Measurements from ENCODE around the gene MYBPH.

The MYBPH gene

DNA sequence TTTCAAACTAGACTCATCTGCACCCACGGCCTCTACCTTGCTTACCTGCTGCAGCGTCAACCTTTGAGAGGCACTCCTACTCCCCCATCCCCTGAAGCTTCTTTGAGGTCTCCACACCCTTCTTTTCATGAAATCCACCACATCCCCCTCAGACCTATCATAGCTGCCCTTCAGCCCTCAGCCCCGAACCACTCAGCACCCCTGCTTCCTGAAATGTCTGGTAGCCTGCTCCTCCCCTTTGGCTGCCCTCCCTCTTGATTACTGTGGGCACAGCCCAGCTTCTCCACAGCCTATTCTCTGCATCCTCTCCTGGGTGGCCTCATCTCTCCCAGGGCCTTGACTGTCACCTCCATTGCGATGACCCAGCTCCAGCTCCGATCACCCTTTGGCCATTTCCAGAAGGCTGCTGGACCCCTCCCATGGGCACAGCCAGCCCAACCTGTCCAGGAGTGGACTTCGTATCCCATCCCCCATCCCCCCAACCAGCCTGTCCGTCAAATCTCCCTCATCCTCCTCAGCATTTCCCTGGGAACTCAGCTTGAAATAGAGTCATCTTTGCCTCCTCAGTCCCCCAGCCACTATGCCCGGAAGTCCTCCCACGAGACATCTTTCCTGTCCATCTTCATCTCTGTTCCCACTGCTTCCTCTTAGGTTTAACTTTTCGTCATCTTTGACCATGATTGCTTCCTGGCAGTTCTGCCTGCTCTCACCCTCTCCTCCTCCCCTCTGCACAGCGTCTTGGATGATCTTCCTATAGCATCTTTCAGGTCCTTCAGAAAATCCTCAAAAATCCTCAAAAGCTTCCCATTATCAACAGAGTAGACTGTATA is 54.2 kb downstream of the MYBPH start:
- Histone ChIP-seq H4K20me1 (ENCODE audit: insufficient read depth, low read length) (no peaks in the 10 kb centered on the region), H3K27ac (ENCODE audit: low read length) (no peak overlapping the region), H3K27me3 (replicated peaks; ENCODE audit: insufficient read depth, low read length) (peaks cover 32% of the 10 kb centered on the region), H3K9me2 (replicated peaks; ENCODE audit: insufficient read depth, low read length) (no peaks in the 10 kb centered on the region), H3F3A (ENCODE audit: insufficient read depth, low read length) (no peaks in the 10 kb centered on the region), H3K79me2 (ENCODE audit: low read length) (no peaks in the 10 kb centered on the region), H3K4me1 (ENCODE audit: low read length) (no peaks in the 10 kb centered on the region), H3K4me2 (ENCODE audit: low read depth, low read length) (no peak overlapping the region), H2AFZ (ENCODE audit: low read length) (no peak overlapping the region), H3K9ac (ENCODE audit: low read length) (no peak overlapping the region), H3K4me3 (ENCODE audit: low read length) (no peak overlapping the region), H3K36me3 (replicated peaks; ENCODE audit: insufficient read depth, low read length) (no peaks in the 10 kb centered on the region), H3K9me3 (replicated peaks; ENCODE audit: insufficient read depth, low read length) (no peaks in the 10 kb centered on the region)
- no peak for DNase-seq
- TF ChIP-seq EZH2phosphoT487 (IDR thresholded peaks at IDR 0.05; ENCODE audit: low read length), result no peak
- TF ChIP-seq EZH2 (optimal IDR thresholded peaks at IDR 0.05; ENCODE audit: low read depth, low read length), result no peak
- TF ChIP-seq, protein P1, sequence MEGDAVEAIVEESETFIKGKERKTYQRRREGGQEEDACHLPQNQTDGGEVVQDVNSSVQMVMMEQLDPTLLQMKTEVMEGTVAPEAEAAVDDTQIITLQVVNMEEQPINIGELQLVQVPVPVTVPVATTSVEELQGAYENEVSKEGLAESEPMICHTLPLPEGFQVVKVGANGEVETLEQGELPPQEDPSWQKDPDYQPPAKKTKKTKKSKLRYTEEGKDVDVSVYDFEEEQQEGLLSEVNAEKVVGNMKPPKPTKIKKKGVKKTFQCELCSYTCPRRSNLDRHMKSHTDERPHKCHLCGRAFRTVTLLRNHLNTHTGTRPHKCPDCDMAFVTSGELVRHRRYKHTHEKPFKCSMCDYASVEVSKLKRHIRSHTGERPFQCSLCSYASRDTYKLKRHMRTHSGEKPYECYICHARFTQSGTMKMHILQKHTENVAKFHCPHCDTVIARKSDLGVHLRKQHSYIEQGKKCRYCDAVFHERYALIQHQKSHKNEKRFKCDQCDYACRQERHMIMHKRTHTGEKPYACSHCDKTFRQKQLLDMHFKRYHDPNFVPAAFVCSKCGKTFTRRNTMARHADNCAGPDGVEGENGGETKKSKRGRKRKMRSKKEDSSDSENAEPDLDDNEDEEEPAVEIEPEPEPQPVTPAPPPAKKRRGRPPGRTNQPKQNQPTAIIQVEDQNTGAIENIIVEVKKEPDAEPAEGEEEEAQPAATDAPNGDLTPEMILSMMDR (IDR thresholded peaks at IDR 0.05; ENCODE audit: low read length), result no peak

DNA sequence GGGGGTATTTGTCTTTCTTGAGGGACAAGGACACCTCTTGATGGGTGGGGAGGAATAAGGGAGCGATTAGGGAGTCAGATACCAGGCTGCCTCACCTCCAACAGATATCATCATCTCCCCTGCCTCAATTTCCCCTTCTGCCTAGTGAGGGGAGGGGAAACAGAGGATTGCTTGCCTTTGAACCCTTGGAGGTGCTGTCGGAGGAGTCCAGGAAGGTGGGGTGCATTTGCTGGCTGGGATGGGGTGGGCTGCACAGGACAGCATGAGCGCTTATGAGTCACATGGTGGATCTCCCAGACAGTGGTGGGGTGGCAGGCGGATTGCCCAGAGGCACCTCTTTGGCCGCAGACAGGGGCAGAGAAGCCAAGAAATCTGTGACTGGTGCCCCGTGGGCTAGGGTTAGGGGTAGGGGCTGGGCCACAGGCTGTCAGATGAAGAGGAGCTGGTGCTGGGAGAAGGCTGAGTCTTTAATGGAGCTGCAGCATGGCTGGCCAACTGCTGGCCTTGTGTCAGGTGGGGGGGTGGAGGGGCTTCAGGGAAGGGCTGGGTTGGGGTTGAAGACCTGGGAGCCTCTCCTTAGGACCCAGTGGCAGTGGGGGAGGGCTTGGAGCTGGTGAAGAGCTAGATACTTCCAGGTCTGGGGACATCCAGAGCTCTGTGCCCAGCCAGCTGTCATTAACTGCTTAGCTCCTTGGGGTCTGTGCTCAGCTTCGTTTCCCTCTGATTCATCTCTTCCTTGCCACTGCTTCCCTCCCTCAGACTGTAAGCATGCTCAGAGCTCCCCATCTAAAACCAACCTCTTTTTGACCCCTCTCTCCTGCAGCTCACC is 55.1 kb downstream of the MYBPH start:
- Histone ChIP-seq H3K4me2 (ENCODE audit: low read depth, low read length) (no peak overlapping the region), H3K4me3 (ENCODE audit: low read length) (no peak overlapping the region), H3K36me3 (replicated peaks; ENCODE audit: insufficient read depth, low read length) (no peaks in the 10 kb centered on the region), H3K9me2 (replicated peaks; ENCODE audit: insufficient read depth, low read length) (no peaks in the 10 kb centered on the region), H3K9me3 (replicated peaks; ENCODE audit: insufficient read depth, low read length) (no peaks in the 10 kb centered on the region), H3F3A (ENCODE audit: insufficient read depth, low read length) (no peaks in the 10 kb centered on the region), H3K27ac (ENCODE audit: low read length) (no peak overlapping the region), H3K27me3 (replicated peaks; ENCODE audit: insufficient read depth, low read length) (peaks cover 24% of the 10 kb centered on the region; the same call in 1 of the 2 replicates), H3K4me1 (ENCODE audit: low read length) (no peaks in the 10 kb centered on the region), H3K9ac (ENCODE audit: low read length) (no peak overlapping the region), H4K20me1 (ENCODE audit: insufficient read depth, low read length) (no peaks in the 10 kb centered on the region), H2AFZ (ENCODE audit: low read length) (no peak overlapping the region), H3K79me2 (ENCODE audit: low read length) (no peaks in the 10 kb centered on the region)
- TF ChIP-seq, protein P1 (IDR thresholded peaks at IDR 0.05; ENCODE audit: low read length), result no peak
- no peak for TF ChIP-seq EZH2 (optimal IDR thresholded peaks at IDR 0.05; ENCODE audit: low read depth, low read length)
- no peak for TF ChIP-seq EZH2phosphoT487 (IDR thresholded peaks at IDR 0.05; ENCODE audit: low read length)
- DNase-seq, result no peak

Data from MM.1S (cell line).